Skeletal muscle tissue (tissue), 4 donors: ENCODE measurements around the gene JUNB. TPM values are rescaled to one million over a fixed set of nuclear protein-coding genes. Genes with fewer than 3 reads are reported as not detected.

Experiments
- H3K27ac ChIP-seq: one replicate; pipeline ENCODE4 v1.7.0; 2013; ENCODE audit warnings: mild to moderate bottlenecking, low read depth, low read length, inconsistent platforms
- H3K27me3 ChIP-seq, 3 donors: one replicate each; pipeline ENCODE4 v1.7.0; 2013; ENCODE audit warnings: low read length in 3 of 3; ENCODE audit not compliant: control insufficient read depth in 3 of 3, insufficient read depth in 3 of 3
- H3K36me3 ChIP-seq, 3 donors: one replicate each; pipeline ENCODE4 v1.7.0; 2013; ENCODE audit warnings: low read length in 3 of 3; ENCODE audit not compliant: control insufficient read depth in 3 of 3, insufficient read depth in 3 of 3
- H3K4me1 ChIP-seq, 3 donors: one replicate each; pipeline ENCODE4 v1.7.0; 2013; ENCODE audit warnings: low read length in 3 of 3, mild to moderate bottlenecking in 3 of 3; ENCODE audit not compliant: control insufficient read depth in 3 of 3, insufficient read depth in 3 of 3
- H3K4me3 ChIP-seq, 3 donors: one replicate each; pipeline ENCODE4 v1.7.0; 2013; ENCODE audit warnings: low read length in 3 of 3
- H3K9ac ChIP-seq, 3 donors: one replicate each; pipeline ENCODE4 v1.7.0; 2013; ENCODE audit warnings: low read length in 3 of 3, mild to moderate bottlenecking in 3 of 3, moderate library complexity in 2 of 3, low read depth in 1 of 3
- H3K9me3 ChIP-seq, 3 donors: one replicate each; pipeline ENCODE4 v1.7.0; 2013; ENCODE audit warnings: low read length in 3 of 3; ENCODE audit not compliant: control insufficient read depth in 3 of 3
- total RNA-seq: library from RNA; depleted of rRNA; stranded (reverse); fragments of >200 nt; gene quantifications from one replicate; pipeline ENCODE4 v1.2.3, GENCODE V29; 2014
- donor health status: Osteomylitis.

JUNB gene
- total RNA-seq, 1 donor from 2014 or later = 31.3 TPM

GRCh38 chr19:12782174-12782423 lies 9.2 kb upstream of the JUNB start:
- Histone ChIP-seq H3K4me3 (peak overlapping the region; percentile 69 to 82 (median 79)), H3K9ac (peak overlapping the region; percentile 62 to 87 (median 81)), H3K4me1 (peaks cover 54 to 68% (median 68%) of the 10 kb centered on the region in 3 donors), H3K9me3 (no peaks in the 10 kb centered on the region), H3K27ac (peak overlapping the region; percentile 99), H3K27me3 (no peaks in the 10 kb centered on the region), H3K36me3 (no peaks in the 10 kb centered on the region)

DNA sequence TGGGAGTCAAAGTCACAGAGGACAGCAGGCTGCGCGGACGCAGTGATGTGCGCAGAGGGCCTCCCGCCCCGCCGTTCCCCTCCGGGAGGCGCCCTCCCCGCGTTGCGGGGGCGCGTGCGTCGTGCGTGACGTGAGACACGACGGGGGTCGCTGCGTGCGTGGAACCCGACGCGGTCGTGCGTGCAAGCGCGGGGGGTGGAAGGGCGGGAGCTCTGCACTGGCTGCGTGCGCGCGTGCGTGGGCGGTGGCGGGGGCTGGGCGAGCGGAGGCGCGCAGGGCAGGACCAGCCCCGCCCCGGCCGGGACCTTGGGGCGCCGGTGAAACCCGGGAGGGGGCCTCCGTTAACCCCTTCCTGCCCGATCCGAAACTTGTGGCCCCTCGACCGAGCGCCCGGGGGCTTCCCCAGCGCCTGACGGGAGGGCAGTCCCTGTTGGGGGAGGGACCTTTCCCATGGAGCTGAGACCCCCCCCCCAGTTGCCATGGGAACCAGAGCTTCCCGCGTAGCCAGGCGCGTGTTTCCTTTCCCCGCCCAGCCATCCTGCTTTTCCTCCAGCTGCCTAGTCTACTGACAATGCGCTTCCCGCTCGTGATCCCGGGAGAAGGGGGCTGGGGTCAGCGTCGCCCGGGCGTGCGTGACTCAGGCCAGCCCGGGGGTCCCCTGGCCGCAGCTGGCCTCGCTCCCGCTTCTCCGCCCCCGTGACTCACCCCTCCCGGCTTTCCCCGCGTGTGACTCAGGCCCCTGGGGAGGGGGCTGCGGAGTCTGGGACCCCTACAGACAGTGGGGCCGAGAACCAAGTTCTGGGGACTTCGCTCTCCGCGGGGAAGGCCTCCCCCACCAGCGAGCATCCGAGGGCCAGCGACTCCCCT lies 8.6 kb upstream of the JUNB start:
- Histone ChIP-seq H3K36me3 (no peaks in the 10 kb centered on the region), H3K27me3 (no peaks in the 10 kb centered on the region), H3K9ac (peak overlapping the region; percentile 62 to 87 (median 81)), H3K4me1 (peaks cover 52 to 64% (median 64%) of the 10 kb centered on the region in 3 donors), H3K27ac (peak overlapping the region; percentile 99), H3K9me3 (no peaks in the 10 kb centered on the region), H3K4me3 (peak overlapping the region; percentile 69 to 82 (median 79))

DNA sequence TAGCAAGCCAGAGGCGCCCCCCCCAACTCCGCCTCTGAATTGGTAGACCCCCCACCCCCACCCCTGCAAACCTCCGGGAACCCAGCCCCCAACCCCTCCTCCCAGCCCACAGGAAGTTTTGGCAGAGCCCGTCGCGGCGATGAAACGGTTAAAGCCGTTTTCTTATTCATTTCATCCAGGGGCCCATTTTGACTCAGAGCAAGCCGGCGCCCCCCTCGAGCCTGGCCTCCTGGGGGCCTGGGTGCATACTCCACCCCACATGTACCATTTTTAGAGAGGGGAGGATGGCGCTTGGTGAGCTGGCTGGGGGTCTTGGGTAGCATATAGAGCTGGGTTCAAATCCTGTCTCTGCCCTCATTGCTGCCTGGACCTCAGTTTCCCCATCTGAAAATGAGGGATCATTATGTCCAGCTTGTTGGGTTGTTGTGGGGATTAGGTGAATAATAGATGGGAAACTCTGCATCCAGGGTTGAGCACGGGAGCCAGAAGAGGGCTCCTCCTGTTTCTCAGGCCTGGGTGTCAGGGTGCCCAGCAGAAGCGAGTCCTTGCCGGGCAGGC lies 7.9 kb upstream of the JUNB start:
- Histone ChIP-seq H3K27me3 (no peaks in the 10 kb centered on the region), H3K4me3 (peak overlapping the region in 1 of 3 donors; percentile 79), H3K9me3 (no peaks in the 10 kb centered on the region), H3K4me1 (peaks cover 55 to 68% (median 64%) of the 10 kb centered on the region in 3 donors), H3K9ac (peak overlapping the region in 2 of 3 donors; percentile 3 to 87), H3K36me3 (no peaks in the 10 kb centered on the region), H3K27ac (peak overlapping the region; percentile 99)

- Histone ChIP-seq H3K27me3 (no peaks in the 10 kb centered on the region), H3K9ac (peak overlapping the region in 2 of 3 donors; percentile 3 to 66), H3K4me3 (no peak overlapping the region), H3K36me3 (no peaks in the 10 kb centered on the region), H3K4me1 (peaks cover 55 to 68% (median 64%) of the 10 kb centered on the region in 3 donors), H3K9me3 (no peaks in the 10 kb centered on the region), H3K27ac (peak overlapping the region; percentile 99)
Observed at GRCh38 chr19:12783849-12784393, 7.4 kb upstream of the JUNB start.

DNA sequence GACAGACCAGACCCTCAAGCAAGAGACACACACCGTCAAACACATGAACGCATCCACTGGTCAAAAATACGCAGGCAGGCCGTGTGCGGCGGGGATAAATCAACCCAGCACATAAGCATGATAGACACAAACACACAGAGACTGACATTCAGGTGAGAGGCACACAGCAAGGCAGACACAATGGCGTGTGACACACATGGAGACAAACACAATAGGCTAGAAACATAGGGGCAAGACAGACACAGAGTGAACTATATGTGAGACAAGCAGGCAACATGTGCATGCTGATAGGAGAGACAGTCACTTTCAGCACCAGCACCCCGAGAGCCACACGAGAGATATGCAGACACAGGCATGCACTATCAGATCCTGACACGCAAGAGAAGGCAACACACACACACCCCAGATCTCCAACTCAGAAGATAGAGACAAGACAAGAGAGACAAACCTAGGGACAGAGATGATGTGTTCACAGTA lies 6.9 kb upstream of the JUNB start:
- Histone ChIP-seq H3K36me3 (no peaks in the 10 kb centered on the region), H3K27ac (peak overlapping the region; percentile 99), H3K9ac (peak overlapping the region in 1 of 3 donors; percentile 57), H3K4me3 (peak overlapping the region in 1 of 3 donors; percentile 3), H3K4me1 (peaks cover 56 to 69% (median 64%) of the 10 kb centered on the region in 3 donors), H3K27me3 (no peaks in the 10 kb centered on the region), H3K9me3 (no peaks in the 10 kb centered on the region)

GRCh38 chr19:12784871-12785430 lies 6.3 kb upstream of the JUNB start:
- peaks cover 54 to 64% (median 62%) of the 10 kb centered on the region in 3 donors for H3K4me1 ChIP-seq
- H3K9ac ChIP-seq = peak overlapping the region in 2 of 3 donors; percentile 46 to 74
- H3K27ac ChIP-seq = peak overlapping the region; percentile 99
- H3K27me3 ChIP-seq = no peaks in the 10 kb centered on the region
- H3K9me3 ChIP-seq = no peaks in the 10 kb centered on the region
- no peaks in the 10 kb centered on the region for H3K36me3 ChIP-seq
- peak overlapping the region in 1 of 3 donors; percentile 3 for H3K4me3 ChIP-seq

- Histone ChIP-seq H3K4me3 (peak overlapping the region in 1 of 3 donors; percentile 8), H3K9ac (peak overlapping the region; percentile 46 to 74 (median 47)), H3K9me3 (no peaks in the 10 kb centered on the region), H3K4me1 (peaks cover 59 to 70% (median 68%) of the 10 kb centered on the region in 3 donors), H3K27ac (peak overlapping the region; percentile 99), H3K27me3 (no peaks in the 10 kb centered on the region), H3K36me3 (no peaks in the 10 kb centered on the region)
Observed at GRCh38 chr19:12785431-12786031, 5.8 kb upstream of the JUNB start.

GRCh38 chr19:12786141-12786870 lies 5.0 kb upstream of the JUNB start:
- peak overlapping the region; percentile 46 to 74 (median 47) for H3K9ac ChIP-seq
- peak overlapping the region in 1 of 3 donors; percentile 6 for H3K4me3 ChIP-seq
- H3K9me3 ChIP-seq = no peaks in the 10 kb centered on the region
- no peaks in the 10 kb centered on the region for H3K27me3 ChIP-seq
- peak overlapping the region; percentile 99 for H3K27ac ChIP-seq
- H3K4me1 ChIP-seq = peaks cover 65 to 76% (median 74%) of the 10 kb centered on the region in 3 donors
- H3K36me3 ChIP-seq = no peaks in the 10 kb centered on the region

- no peaks in the 10 kb centered on the region for H3K36me3 ChIP-seq
- H3K27me3 ChIP-seq = no peaks in the 10 kb centered on the region
- H3K4me3 ChIP-seq = no peak overlapping the region
- peak overlapping the region in 1 of 3 donors; percentile 74 for H3K9ac ChIP-seq
- no peaks in the 10 kb centered on the region for H3K9me3 ChIP-seq
- peak overlapping the region; percentile 99 for H3K27ac ChIP-seq
- peaks cover 62 to 74% (median 72%) of the 10 kb centered on the region in 3 donors for H3K4me1 ChIP-seq
Observed at GRCh38 chr19:12786952-12787351, 4.3 kb upstream of the JUNB start.
